C4-2B (cell line): Measurements from ENCODE around the gene MAP4K5.

ENCODE experiments used
- H3K27ac ChIP-seq: fragments of 450-650 bp; 2 replicates; pipeline ENCODE4 v1.5.1; 2017
- ZFX ChIP-seq: fragments of 450-650 bp; IDR thresholded peaks from 2 replicates; pipeline ENCODE4 v1.6.1; 2017
- TF ChIP-seq, protein P1 (sequence below): fragments of 450-650 bp; conservative IDR thresholded peaks from 2 replicates; pipeline ENCODE4 v1.5.1; 2017; ENCODE audit warnings: mild to moderate bottlenecking

The MAP4K5 gene

DNA sequence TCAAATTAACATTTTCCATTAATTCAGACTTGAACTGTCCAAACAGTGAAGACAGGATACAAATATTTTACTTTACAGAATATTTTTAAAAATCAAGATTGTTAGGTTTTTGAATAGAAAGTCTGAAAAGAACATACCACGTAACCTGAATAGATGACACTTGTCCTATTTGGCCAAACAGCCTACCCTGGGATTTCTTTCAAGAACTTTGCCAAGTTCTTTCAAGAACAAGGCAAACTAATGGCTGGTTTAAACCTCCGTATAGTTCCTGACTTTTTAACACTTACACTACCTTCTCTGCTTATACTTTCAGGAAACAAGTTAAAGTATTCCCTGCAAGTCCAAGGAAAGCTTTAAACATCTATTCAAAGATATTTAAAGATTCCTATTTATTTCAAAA is 35.0 kb downstream of the MAP4K5 start:
- H3K27ac ChIP-seq, result no peak overlapping the region
- no peak for TF ChIP-seq ZFX
- TF ChIP-seq, protein P1, sequence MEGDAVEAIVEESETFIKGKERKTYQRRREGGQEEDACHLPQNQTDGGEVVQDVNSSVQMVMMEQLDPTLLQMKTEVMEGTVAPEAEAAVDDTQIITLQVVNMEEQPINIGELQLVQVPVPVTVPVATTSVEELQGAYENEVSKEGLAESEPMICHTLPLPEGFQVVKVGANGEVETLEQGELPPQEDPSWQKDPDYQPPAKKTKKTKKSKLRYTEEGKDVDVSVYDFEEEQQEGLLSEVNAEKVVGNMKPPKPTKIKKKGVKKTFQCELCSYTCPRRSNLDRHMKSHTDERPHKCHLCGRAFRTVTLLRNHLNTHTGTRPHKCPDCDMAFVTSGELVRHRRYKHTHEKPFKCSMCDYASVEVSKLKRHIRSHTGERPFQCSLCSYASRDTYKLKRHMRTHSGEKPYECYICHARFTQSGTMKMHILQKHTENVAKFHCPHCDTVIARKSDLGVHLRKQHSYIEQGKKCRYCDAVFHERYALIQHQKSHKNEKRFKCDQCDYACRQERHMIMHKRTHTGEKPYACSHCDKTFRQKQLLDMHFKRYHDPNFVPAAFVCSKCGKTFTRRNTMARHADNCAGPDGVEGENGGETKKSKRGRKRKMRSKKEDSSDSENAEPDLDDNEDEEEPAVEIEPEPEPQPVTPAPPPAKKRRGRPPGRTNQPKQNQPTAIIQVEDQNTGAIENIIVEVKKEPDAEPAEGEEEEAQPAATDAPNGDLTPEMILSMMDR, result no peak

DNA sequence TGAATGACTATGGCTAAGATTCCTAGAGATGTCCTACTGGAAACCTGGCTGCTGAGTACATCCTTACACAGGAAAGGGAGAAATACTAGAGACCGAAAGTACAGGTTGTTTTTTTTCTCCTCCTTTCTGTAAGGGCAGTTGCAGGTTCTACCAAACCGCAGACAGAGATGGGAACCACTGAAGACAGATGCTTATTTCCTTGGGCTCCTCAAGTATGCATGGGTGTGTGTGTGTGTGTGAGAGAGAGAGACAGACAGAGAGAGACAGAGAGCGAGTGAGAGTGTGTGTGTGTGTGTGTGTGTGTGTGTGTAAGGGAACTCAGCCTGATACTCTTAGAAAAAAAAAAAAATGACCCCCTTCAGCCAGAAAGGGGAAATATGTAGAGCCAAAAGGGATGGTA is 42.5 kb downstream of the MAP4K5 start:
- no peak overlapping the region for H3K27ac ChIP-seq
- TF ChIP-seq, protein P1, result no peak
- TF ChIP-seq ZFX, result no peak

DNA sequence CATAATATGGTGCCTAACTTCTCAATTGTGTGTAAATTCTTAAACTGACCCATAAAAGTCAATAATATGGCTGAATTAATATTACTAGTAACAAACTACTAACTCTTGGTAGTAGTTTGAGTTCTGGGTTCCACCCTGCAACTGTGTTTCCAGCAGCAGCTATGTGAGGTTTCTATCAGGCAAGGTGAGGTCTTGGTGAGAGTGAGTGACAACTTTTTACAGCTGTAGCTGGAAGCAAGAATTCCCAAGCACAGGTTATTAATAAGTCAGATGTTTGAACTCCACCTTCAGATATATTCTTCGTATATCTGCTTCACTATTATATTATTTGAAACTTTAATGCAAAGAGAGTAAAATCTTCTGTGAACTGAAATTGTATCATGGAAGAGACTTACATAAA is 43.8 kb downstream of the MAP4K5 start:
- no peak overlapping the region for H3K27ac ChIP-seq
- TF ChIP-seq ZFX, result no peak
- TF ChIP-seq, protein P1, result no peak

DNA sequence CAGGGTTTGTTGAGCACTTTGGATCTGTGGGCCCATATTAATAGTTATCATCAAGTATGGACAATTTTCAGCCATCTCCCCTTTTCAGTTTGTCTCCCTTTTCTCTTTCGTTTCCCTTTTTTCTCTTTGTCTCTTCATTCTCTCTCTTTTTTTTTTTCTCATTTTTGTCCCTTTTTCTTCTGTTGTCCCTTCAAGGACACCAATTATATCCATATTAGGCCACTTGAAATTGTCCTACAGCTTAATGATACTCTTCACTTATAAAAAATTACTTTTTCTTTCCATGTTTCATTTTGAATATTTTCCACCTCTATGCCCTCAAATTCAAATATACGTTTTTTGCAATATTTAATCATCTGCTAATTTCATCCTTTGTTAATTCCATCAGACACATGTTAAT is 53.3 kb downstream of the MAP4K5 start:
- no peak for TF ChIP-seq ZFX
- TF ChIP-seq, protein P1, result no peak
- no peak overlapping the region for H3K27ac ChIP-seq

DNA sequence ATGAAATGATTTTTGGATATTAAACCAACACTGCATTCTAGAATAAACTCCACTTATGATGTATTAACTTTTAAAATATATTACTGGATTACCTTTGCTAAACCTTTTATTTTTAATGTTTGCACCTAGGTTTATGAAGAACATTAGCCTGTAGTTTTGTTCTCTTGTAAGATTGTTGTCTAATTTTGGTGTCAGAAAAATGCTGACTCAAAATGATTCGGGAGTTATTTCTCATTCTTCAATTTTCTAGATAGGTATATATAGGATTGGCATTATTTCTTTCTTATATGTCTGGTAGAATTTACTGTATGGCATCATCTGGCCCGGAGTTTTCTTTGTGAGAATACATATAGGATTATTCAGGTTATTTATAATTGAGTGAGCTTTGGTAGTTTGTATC is 54.6 kb downstream of the MAP4K5 start:
- no peak overlapping the region for H3K27ac ChIP-seq
- TF ChIP-seq, protein P1, result no peak
- no peak for TF ChIP-seq ZFX

DNA sequence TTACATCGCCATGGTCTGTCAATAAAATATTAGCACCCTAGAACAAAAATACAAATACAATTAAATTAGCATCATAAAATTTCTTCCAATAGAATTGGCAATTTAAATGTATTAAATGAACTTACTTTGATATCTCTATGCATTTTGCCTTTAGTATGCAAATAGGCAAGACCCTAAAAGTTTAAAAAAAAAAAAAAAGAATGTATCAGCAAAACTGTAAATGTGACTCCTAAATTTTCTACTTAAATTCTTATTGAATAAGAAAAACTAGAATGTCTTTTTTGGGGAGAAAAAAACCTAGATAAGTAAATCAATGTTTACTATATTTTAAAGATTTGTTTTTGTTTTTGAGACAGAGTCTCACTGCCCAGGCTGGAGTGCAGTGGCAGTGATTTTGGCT is 56.2 kb downstream of the MAP4K5 start:
- no peak for TF ChIP-seq ZFX
- TF ChIP-seq, protein P1, result no peak

DNA sequence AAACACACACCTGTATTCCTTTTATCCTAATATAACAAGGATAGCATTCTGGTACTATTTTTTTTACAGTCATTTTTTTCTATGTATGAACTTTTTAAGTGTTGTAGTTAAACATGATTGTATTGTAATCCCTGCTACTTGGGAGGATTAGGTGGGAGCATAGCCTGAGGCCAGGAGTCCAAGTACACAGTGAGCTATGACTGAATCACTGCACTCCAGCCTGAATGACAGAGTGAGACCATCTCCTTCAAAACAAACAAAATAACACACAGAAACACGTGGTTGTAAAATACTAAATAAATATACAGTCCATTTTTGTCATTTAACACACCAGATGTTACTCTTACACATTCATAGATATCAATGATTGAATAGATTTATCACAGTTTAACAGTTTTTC is 56.9 kb downstream of the MAP4K5 start:
- no peak overlapping the region for H3K27ac ChIP-seq
- no peak for TF ChIP-seq ZFX
- TF ChIP-seq, protein P1, result no peak

More for the DNA sequence above, 56.2 kb downstream of the MAP4K5 start:
- H3K27ac ChIP-seq, result no peak overlapping the region
